ENCODE data around the gene MARS1. TPM values are rescaled to one million over a fixed set of nuclear protein-coding genes. Genes with fewer than 3 reads are reported as not detected.
A peak's percentile ranks its signal among the peaks of the same experiment; 100 is the strongest.

MARS1 gene
- total RNA-seq, 1 experiment from 2014 or later, result 291 TPM

- Histone ChIP-seq H3K27me3 (ENCODE audit: control insufficient read depth, insufficient read depth, low read length) (no peaks in the 10 kb centered on the region), H3K4me1 (ENCODE audit: control insufficient read depth, insufficient read depth, low read length) (peaks cover 55% of the 10 kb centered on the region), H3K36me3 (ENCODE audit: control insufficient read depth, insufficient read depth, low read length) (peaks cover 19% of the 10 kb centered on the region), H3K27ac (ENCODE audit: low read length) (peak overlapping the region; percentile 96), H3K4me3 (ENCODE audit: low read depth in 2 of 2, low read length in 2 of 2) (peak overlapping the region; percentile 88 to 98), H3K9me3 (ENCODE audit: control insufficient read depth, insufficient read depth, low read depth, low read length) (no peaks in the 10 kb centered on the region)
- no peak for DNase-seq (ENCODE audit: low read depth, low spot score)
- ChIA-PET CTCF (no interaction called here), POLR2A (no interaction called here)
- no peak for ATAC-seq
- intact Hi-C loops (cut with micrococcal nuclease; ENCODE audit: unreplicated experiment), result no loop called here
- no peak for TF ChIP-seq SIN3A (IDR thresholded peaks at IDR 0.05; ENCODE audit: borderline replicate concordance, insufficient read depth, low read depth, low read length)
- TF ChIP-seq CTCF (IDR thresholded peaks at IDR 0.05), result no peak
- no peak for TF ChIP-seq POLR2AphosphoS5 (IDR thresholded peaks at IDR 0.05; ENCODE audit: low read depth, low read length)
- TF ChIP-seq, protein P1, sequence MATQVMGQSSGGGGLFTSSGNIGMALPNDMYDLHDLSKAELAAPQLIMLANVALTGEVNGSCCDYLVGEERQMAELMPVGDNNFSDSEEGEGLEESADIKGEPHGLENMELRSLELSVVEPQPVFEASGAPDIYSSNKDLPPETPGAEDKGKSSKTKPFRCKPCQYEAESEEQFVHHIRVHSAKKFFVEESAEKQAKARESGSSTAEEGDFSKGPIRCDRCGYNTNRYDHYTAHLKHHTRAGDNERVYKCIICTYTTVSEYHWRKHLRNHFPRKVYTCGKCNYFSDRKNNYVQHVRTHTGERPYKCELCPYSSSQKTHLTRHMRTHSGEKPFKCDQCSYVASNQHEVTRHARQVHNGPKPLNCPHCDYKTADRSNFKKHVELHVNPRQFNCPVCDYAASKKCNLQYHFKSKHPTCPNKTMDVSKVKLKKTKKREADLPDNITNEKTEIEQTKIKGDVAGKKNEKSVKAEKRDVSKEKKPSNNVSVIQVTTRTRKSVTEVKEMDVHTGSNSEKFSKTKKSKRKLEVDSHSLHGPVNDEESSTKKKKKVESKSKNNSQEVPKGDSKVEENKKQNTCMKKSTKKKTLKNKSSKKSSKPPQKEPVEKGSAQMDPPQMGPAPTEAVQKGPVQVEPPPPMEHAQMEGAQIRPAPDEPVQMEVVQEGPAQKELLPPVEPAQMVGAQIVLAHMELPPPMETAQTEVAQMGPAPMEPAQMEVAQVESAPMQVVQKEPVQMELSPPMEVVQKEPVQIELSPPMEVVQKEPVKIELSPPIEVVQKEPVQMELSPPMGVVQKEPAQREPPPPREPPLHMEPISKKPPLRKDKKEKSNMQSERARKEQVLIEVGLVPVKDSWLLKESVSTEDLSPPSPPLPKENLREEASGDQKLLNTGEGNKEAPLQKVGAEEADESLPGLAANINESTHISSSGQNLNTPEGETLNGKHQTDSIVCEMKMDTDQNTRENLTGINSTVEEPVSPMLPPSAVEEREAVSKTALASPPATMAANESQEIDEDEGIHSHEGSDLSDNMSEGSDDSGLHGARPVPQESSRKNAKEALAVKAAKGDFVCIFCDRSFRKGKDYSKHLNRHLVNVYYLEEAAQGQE (IDR thresholded peaks at IDR 0.05; ENCODE audit: insufficient read depth in 1 of 2, low read depth in 2 of 2, low read length in 1 of 2), result no peak
- no peak for TF ChIP-seq TCF7L2 (IDR thresholded peaks at IDR 0.05; ENCODE audit: low read depth, low read length)
- in situ Hi-C loops (cut with HindIII; ENCODE audit: low pct_unique_long_range_greater_than_20kb, low sequenced_read_pairs), result no loop called here
- no TSS peak for BruUV-seq (replicated peaks)
Measured at GRCh38 chr12:57518920-57519795, 31.3 kb downstream of the MARS1 start.

- DNase-seq (ENCODE audit: low read depth, low spot score) (no peak), ATAC-seq (no peak)
- BruUV-seq (replicated peaks), result no TSS peak
- ChIA-PET POLR2A (no interaction called here), CTCF (no interaction called here)
- intact Hi-C loops (cut with micrococcal nuclease; ENCODE audit: unreplicated experiment) (no loop called here), in situ Hi-C loops (cut with HindIII; ENCODE audit: low pct_unique_long_range_greater_than_20kb, low sequenced_read_pairs) (no loop called here)
- H3K36me3 ChIP-seq (ENCODE audit: control insufficient read depth, insufficient read depth, low read length), result peaks cover 19% of the 10 kb centered on the region
- H3K27ac ChIP-seq (ENCODE audit: low read length), result peak overlapping the region; percentile 96
- H3K27me3 ChIP-seq (ENCODE audit: control insufficient read depth, insufficient read depth, low read length), result no peaks in the 10 kb centered on the region
- TF ChIP-seq POLR2AphosphoS5 (IDR thresholded peaks at IDR 0.05; ENCODE audit: low read depth, low read length) (no peak), TCF7L2 (IDR thresholded peaks at IDR 0.05; ENCODE audit: low read depth, low read length) (no peak), CTCF (IDR thresholded peaks at IDR 0.05) (no peak), SIN3A (IDR thresholded peaks at IDR 0.05; ENCODE audit: borderline replicate concordance, insufficient read depth, low read depth, low read length) (no peak)
- TF ChIP-seq, protein P1 (IDR thresholded peaks at IDR 0.05; ENCODE audit: insufficient read depth in 1 of 2, low read depth in 2 of 2, low read length in 1 of 2), result no peak
- peak overlapping the region; percentile 88 to 98 for H3K4me3 ChIP-seq (ENCODE audit: low read depth in 2 of 2, low read length in 2 of 2)
- no peaks in the 10 kb centered on the region for H3K9me3 ChIP-seq (ENCODE audit: control insufficient read depth, insufficient read depth, low read depth, low read length)
- peaks cover 57% of the 10 kb centered on the region for H3K4me1 ChIP-seq (ENCODE audit: control insufficient read depth, insufficient read depth, low read length)
Measured at GRCh38 chr12:57519796-57520052, 31.9 kb downstream of the MARS1 start.
